ENCODE measurements around the gene CD96. TPM values are rescaled to one million over a fixed set of nuclear protein-coding genes. Genes with fewer than 3 reads are reported as not detected.

The CD96 gene
- total and polyA plus RNA-seq, 2 experiments from 2014 or later, result 0.91 TPM; not detected in 1

GRCh38 chr3:111662012-111662411, 120.0 kb downstream of the CD96 start:
- Mint-ChIP-seq H3K4me1 (peaks cover 5% of the 10 kb centered on the region), H3K27me3 (ENCODE audit: insufficient read depth, low read depth, poor library complexity) (peaks cover 2% of the 10 kb centered on the region), H3K4me3 (no peak overlapping the region), H3K36me3 (ENCODE audit: low read depth) (peaks cover 31% of the 10 kb centered on the region), H3K9me3 (peaks cover 42% of the 10 kb centered on the region), H3K27ac (no peak overlapping the region)
- Histone ChIP-seq H3K4me2 (no peak overlapping the region), H3K79me2 (replicated peaks; ENCODE audit: insufficient read depth) (no peaks in the 10 kb centered on the region), H3K27me3 (ENCODE audit: insufficient read depth) (no peaks in the 10 kb centered on the region), H3F3A (replicated peaks; ENCODE audit: low read depth) (no peaks in the 10 kb centered on the region), H3K9me2 (ENCODE audit: insufficient read depth) (peaks cover 6% of the 10 kb centered on the region; the same call in 1 of the 2 replicates), H2AFZ (no peak overlapping the region), H3K4me3 (no peak overlapping the region), H4K20me1 (replicated peaks; ENCODE audit: insufficient read depth) (no peaks in the 10 kb centered on the region), H3K27ac (ENCODE audit: low read depth) (no peak overlapping the region), H3K4me1 (ENCODE audit: insufficient read depth) (no peaks in the 10 kb centered on the region), H3K36me3 (ENCODE audit: insufficient read depth) (peaks cover 3% of the 10 kb centered on the region; the same call in 1 of the 2 replicates)
- TF ChIP-seq ZNF114 (CRISPR knock-in tag; IDR thresholded peaks at IDR 0.05) (no peak), NANOG (IDR thresholded peaks at IDR 0.05; ENCODE audit: borderline replicate concordance) (no peak), POLR2AphosphoS5 (IDR thresholded peaks at IDR 0.05; ENCODE audit: low read depth) (no peak), REST (IDR thresholded peaks at IDR 0.05; ENCODE audit: unreplicated experiment) (no peak), EZH2phosphoT487 (IDR thresholded peaks at IDR 0.05; ENCODE audit: unreplicated experiment) (no peak), EZH2 (IDR thresholded peaks at IDR 0.05; ENCODE audit: low read depth, unreplicated experiment) (no peak), JUNB (IDR thresholded peaks at IDR 0.05; ENCODE audit: unreplicated experiment) (no peak)
- TF ChIP-seq, protein P1, sequence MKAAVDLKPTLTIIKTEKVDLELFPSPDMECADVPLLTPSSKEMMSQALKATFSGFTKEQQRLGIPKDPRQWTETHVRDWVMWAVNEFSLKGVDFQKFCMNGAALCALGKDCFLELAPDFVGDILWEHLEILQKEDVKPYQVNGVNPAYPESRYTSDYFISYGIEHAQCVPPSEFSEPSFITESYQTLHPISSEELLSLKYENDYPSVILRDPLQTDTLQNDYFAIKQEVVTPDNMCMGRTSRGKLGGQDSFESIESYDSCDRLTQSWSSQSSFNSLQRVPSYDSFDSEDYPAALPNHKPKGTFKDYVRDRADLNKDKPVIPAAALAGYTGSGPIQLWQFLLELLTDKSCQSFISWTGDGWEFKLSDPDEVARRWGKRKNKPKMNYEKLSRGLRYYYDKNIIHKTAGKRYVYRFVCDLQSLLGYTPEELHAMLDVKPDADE (IDR thresholded peaks at IDR 0.05), result no peak
- TF ChIP-seq, protein P2, sequence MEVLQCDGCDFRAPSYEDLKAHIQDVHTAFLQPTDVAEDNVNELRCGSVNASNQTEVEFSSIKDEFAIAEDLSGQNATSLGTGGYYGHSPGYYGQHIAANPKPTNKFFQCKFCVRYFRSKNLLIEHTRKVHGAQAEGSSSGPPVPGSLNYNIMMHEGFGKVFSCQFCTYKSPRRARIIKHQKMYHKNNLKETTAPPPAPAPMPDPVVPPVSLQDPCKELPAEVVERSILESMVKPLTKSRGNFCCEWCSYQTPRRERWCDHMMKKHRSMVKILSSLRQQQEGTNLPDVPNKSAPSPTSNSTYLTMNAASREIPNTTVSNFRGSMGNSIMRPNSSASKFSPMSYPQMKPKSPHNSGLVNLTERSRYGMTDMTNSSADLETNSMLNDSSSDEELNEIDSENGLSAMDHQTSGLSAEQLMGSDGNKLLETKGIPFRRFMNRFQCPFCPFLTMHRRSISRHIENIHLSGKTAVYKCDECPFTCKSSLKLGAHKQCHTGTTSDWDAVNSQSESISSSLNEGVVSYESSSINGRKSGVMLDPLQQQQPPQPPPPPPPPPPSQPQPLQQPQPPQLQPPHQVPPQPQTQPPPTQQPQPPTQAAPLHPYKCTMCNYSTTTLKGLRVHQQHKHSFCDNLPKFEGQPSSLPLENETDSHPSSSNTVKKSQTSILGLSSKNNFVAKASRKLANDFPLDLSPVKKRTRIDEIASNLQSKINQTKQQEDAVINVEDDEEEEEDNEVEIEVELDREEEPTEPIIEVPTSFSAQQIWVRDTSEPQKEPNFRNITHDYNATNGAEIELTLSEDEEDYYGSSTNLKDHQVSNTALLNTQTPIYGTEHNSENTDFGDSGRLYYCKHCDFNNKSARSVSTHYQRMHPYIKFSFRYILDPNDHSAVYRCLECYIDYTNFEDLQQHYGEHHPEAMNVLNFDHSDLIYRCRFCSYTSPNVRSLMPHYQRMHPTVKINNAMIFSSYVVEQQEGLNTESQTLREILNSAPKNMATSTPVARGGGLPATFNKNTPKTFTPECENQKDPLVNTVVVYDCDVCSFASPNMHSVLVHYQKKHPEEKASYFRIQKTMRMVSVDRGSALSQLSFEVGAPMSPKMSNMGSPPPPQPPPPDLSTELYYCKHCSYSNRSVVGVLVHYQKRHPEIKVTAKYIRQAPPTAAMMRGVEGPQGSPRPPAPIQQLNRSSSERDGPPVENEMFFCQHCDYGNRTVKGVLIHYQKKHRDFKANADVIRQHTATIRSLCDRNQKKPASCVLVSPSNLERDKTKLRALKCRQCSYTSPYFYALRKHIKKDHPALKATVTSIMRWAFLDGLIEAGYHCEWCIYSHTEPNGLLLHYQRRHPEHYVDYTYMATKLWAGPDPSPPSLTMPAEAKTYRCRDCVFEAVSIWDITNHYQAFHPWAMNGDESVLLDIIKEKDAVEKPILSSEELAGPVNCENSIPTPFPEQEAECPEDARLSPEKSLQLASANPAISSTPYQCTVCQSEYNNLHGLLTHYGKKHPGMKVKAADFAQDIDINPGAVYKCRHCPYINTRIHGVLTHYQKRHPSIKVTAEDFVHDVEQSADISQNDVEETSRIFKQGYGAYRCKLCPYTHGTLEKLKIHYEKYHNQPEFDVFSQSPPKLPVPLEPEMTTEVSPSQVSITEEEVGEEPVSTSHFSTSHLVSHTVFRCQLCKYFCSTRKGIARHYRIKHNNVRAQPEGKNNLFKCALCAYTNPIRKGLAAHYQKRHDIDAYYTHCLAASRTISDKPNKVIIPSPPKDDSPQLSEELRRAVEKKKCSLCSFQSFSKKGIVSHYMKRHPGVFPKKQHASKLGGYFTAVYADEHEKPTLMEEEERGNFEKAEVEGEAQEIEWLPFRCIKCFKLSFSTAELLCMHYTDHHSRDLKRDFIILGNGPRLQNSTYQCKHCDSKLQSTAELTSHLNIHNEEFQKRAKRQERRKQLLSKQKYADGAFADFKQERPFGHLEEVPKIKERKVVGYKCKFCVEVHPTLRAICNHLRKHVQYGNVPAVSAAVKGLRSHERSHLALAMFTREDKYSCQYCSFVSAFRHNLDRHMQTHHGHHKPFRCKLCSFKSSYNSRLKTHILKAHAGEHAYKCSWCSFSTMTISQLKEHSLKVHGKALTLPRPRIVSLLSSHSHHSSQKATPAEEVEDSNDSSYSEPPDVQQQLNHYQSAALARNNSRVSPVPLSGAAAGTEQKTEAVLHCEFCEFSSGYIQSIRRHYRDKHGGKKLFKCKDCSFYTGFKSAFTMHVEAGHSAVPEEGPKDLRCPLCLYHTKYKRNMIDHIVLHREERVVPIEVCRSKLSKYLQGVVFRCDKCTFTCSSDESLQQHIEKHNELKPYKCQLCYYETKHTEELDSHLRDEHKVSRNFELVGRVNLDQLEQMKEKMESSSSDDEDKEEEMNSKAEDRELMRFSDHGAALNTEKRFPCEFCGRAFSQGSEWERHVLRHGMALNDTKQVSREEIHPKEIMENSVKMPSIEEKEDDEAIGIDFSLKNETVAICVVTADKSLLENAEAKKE (CRISPR knock-in tag; IDR thresholded peaks at IDR 0.05), result no peak
- ATAC-seq (no peak), DNase-seq (ENCODE audit: low spot score) (no peak)

Measured in GM23338 (cell line).